HG03095 (cell line): ENCODE results near the gene TNFRSF12A.
"Not testable (repeated sequence)": the region's sequence is repeated elsewhere in the genome, so short reads cannot be mapped to it uniquely, and the experiment has no call there.

ENCODE experiments used
- ATAC-seq: cut with Tn5 transposase; IDR thresholded peaks from one replicate; pipeline ENCODE4 v1.9.1; 2021; ENCODE audit warnings: moderate library complexity; ENCODE audit not compliant: unreplicated experiment

Gene TNFRSF12A

DNA sequence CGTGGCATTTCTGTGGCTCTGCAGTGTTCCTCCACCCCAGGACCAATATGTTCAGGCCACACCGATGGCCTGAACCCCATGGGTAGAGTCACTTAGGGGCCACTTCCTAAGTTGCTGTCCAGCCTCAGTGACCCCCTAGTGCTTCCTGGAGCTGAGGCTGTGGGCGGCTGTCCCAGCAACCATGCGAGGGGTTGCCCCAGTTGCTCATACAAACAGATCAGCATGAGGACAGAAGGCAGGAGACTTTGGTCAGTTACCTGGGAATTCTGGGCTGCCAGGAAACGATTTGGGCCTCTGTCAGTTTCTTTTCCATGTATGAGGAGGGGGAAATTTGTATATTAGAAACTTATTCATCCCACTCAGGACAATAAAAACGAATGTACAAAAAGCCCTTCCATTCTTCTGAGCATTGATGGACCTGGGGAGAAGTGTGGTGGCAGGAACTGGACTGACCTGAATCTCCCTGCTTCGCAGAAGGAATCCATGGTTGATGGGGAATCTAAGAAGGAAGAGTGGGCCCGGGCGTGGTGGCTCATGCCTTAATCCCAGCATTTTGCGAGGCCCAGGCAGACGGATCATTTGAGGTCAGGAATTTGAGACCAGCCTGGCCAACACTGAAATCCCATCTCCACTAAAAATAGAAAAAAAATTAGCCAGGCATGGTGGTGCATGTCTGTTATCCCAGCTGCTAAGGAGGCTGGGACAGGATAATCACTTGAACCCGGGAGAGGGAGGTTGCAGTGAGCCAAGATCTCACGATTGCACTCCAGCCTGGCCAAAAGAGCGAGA, 40.4 kb downstream of the TNFRSF12A start:
- ATAC-seq, result no peak

DNA sequence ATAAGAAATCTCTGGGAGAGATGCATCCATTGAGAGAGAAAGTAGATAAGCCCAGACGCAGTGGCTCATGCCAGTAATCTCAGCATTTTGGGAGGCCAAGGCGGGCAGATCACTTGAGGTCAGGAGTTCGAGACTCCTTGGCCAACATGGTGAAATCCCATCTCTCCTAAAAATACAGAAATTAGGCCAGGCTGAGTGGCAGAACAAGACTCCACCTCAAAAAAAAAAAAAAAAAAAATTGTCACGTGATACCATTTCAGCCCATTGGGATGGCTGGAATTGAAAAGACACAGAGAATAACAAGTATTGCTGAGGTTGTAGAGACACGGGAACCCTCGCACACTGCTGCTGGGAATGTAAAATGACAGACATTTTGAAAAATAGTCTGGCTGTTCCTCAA, 42.4 kb downstream of the TNFRSF12A start:
- ATAC-seq, result no peak

DNA sequence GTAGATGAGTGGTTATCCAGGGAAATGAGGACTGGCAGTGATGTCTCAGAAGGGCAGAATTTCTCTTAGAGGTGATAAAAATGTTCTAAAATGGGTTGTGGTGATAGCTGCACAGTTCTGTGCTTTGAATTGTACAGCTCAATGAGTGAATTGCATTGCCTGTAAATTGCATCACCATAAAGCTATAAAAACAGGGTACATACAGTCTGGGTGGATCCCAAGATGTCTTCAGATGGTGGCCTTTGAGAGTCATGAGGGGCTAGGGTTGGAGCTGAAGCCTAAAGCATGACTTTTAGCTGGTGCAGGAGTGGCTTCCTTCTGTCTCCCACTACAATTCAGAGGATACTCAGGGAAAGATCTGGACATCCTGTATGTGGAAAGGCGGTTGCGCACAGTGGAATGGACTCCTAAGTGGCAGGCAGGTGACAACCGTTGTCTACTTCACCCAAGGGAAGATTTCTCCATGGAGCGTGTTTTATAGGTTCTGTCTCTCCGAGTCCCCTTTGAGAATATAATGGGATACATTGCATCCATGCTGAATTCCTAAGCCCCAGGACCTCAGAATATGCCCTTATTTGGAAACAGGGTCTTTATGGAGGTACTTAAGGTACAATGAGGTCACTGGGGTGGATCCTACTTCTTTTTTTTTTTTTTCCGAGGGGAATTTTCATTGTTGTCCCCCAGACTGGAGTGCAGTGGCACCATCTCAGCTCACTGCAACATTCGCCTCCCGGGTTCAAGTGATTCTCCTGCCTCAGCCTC, 43.6 kb downstream of the TNFRSF12A start:
- ATAC-seq, result no peak

DNA sequence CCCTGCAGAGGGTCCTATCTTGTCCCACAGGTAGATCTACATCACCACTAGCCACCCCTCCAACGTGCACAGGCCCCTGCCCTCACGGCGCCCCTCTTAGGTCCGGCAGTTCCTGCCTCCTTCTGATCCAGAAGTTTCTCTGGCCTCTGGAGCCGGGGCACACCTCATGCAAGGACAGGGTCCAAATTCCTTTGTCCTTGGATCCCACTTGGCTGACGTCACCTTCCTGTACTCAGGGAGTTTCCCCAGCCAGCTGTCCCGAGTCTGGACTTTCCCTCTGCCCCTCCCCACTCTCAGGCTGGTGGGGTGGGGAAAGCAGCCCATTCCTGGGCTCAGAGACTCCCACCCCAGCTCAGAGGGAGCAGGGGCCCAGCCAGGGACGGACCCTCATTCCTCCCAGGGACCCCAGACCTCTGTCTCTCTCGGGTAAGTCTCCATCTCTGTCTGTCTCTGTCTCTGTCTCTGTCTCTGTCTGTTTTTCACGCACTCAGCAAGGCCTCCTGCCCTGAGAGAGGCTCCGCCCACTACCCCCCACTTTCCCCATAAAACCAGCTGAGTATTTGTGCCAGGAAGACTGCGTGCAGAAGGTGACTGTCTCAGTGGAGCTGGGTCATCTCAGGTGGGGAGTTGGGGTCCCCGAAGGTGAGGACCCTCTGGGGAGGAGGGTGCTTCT, 45.0 kb downstream of the TNFRSF12A start, which contains the start of gene IL32:
Gene IL32, plus strand, starts transcription at position 572 of the 673 bp plus-strand sequence. CDS start 172 bp downstream, outside the sequence.
- ATAC-seq, result no peak

DNA sequence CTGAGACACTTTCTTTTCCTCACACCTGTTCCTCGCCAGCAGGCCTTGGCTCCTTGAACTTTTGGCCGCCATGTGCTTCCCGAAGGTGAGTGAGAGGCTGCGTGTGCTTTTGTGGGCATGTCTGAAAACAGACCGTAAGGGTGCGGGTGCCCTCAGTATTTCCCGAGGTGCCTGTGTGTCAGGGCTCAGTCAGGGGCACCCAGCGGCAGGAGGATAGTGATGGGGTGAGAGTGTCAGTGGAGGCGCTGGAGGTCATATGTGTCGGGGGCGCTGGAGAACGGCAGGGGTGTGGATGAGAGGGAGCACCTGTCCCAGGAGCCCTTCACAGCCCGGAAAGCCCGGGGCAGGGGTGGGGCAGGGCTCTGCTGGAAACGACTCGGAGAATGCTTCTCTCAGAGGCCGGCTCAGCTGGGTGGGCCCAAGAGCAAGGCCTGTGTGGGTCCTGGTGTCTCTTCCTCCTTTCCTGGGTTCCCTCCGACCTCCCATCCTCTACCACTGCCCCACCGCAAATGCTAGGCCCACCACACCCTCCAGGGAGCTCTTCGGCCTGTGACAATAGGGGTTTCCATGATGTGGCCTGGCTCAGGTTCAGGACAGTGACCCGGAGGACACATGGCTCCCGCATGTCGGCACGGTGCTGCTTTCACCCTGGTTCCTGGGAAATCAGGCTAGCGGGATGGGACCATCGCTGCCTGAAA, 45.7 kb downstream of the TNFRSF12A start:
- no peak for ATAC-seq

DNA sequence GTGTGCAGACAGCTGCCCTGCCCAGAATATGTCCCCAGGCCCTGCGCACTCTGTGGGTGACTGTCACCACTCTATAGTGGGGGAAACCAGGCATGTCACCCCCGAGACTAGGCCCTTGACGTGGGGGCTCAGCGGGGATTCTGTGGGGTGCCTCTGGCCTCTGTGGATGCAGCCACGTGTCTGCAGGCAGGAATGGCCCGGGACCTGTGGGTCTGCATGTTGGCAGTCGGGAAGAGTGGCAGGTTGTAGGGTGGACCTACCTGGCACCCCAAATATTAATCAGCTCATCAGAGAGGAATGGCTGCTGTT, 46.2 kb downstream of the TNFRSF12A start:
- no peak for ATAC-seq

DNA sequence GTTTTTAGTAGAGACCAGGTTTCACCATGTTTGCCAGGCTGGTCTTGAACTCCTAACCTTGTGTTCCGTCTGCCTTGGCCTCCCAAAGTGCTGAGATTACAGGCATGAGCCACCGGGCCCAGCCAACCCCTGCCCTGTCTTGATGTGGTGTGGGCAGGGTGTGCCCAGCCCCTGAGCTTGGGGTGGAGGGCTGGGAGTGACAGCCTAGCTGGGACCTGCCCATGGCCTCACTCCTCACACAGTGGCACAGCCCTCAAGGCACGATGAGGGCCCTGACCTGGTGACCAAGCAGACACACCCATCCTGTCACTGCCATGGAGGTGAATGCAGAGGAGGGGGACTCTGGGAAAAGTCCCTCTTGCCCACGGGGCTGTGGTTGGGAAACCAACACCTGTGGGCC, 48.3 kb downstream of the TNFRSF12A start:
- ATAC-seq, result no peak

DNA sequence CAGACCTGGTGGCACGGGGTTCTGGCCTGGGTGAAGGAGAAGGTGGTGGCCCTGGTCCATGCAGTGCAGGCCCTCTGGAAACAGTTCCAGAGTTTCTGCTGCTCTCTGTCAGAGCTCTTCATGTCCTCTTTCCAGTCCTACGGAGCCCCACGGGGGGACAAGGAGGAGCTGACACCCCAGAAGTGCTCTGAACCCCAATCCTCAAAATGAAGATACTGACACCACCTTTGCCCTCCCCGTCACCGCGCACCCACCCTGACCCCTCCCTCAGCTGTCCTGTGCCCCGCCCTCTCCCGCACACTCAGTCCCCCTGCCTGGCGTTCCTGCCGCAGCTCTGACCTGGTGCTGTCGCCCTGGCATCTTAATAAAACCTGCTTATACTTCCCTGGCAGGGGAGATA, 49.0 kb downstream of the TNFRSF12A start:
- ATAC-seq, result not testable (repeated sequence)

DNA sequence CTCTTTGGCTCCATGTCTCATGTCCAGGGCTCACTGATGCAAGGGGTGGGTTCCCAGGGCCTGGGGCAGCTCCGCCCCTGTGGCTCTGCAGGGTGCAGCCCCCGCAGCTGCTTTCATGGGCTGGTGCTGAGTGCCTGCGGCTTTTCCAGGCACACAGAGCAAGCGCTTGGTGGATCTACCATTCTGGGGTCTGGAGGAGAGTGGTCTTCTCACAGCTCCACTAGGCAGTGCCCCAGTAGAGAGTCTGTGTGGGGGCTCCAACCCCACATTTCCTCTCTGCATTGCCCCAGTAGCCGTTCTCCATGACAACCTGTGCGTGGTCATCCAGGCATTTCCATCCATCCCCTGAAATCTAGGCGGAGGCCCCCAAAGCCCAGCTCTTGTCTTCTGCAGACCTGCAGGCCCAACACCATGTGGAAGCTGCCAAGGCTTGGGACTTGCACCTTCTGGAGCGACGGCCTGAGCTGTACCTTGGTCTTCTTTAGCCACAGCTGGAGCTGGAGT, 50.5 kb downstream of the TNFRSF12A start:
- no peak for ATAC-seq

DNA sequence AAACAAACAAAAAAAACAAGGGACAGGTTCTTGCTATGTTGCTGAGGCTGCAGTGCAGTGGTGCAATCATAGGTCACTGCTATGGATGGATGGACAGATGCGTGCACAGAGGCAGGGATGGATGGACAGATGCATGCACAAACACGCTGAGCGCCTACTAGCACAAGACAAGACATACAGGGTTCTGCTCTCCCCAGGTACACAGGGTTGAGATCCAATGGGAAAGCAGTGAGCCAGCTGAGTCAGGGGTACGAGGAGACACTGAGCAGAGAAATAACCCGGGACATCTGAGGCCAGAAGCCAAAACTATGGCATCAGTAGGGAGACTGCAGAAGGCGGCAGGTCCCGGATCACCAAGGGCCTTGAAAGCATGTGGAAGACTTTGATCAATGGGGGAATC, 51.5 kb downstream of the TNFRSF12A start:
- no peak for ATAC-seq
